ENCODE measurements around the gene PSMD1.

GRCh38 chr2:231186325-231186724 lies 129.7 kb downstream of the PSMD1 start:
- TF ChIP-seq POLR2AphosphoS5 (IDR thresholded peaks at IDR 0.05; ENCODE audit: low read depth, low read length) = no peak
- TF ChIP-seq, protein P1, sequence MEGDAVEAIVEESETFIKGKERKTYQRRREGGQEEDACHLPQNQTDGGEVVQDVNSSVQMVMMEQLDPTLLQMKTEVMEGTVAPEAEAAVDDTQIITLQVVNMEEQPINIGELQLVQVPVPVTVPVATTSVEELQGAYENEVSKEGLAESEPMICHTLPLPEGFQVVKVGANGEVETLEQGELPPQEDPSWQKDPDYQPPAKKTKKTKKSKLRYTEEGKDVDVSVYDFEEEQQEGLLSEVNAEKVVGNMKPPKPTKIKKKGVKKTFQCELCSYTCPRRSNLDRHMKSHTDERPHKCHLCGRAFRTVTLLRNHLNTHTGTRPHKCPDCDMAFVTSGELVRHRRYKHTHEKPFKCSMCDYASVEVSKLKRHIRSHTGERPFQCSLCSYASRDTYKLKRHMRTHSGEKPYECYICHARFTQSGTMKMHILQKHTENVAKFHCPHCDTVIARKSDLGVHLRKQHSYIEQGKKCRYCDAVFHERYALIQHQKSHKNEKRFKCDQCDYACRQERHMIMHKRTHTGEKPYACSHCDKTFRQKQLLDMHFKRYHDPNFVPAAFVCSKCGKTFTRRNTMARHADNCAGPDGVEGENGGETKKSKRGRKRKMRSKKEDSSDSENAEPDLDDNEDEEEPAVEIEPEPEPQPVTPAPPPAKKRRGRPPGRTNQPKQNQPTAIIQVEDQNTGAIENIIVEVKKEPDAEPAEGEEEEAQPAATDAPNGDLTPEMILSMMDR (IDR thresholded peaks at IDR 0.05; ENCODE audit: control extremely low read depth in 1 of 3, insufficient read depth in 1 of 3, low read depth in 1 of 3, low read length in 3 of 3) = no peak
- no peak for TF ChIP-seq PHF8 (conservative IDR thresholded peaks at IDR 0.05; ENCODE audit: low read depth, low read length)
- TF ChIP-seq CHD1 (IDR thresholded peaks at IDR 0.05; ENCODE audit: low read depth, low read length) = no peak
- no peak for TF ChIP-seq POLR2A (IDR thresholded peaks at IDR 0.05; ENCODE audit: control extremely low read depth in 1 of 2, low read depth in 2 of 2, low read length in 2 of 2)
- TF ChIP-seq RNF2 (IDR thresholded peaks at IDR 0.05; ENCODE audit: borderline replicate concordance, low read depth, low read length, missing control alignments, poor library complexity, severe bottlenecking) = no peak
- no peak for TF ChIP-seq NRF1 (IDR thresholded peaks at IDR 0.05; ENCODE audit: low read depth, low read length)
- no peak for TF ChIP-seq KDM1A (IDR thresholded peaks at IDR 0.05; ENCODE audit: borderline replicate concordance, low read length)
- no peak for TF ChIP-seq EZH2 (IDR thresholded peaks at IDR 0.05; ENCODE audit: low read depth, low read length, severe bottlenecking)
- TF ChIP-seq GTF2F1 (IDR thresholded peaks at IDR 0.05; ENCODE audit: borderline replicate concordance, low read depth, low read length) = no peak
- no peak for TF ChIP-seq JUN (IDR thresholded peaks at IDR 0.05; ENCODE audit: low read depth, low read length)
- no peak for TF ChIP-seq JUND (IDR thresholded peaks at IDR 0.05; ENCODE audit: low read length)
- TF ChIP-seq BRCA1 (IDR thresholded peaks at IDR 0.05; ENCODE audit: low read depth, low read length) = no peak
- TF ChIP-seq, protein P2, sequence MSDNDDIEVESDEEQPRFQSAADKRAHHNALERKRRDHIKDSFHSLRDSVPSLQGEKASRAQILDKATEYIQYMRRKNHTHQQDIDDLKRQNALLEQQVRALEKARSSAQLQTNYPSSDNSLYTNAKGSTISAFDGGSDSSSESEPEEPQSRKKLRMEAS (IDR thresholded peaks at IDR 0.05) = no peak
